SK-N-SH treated with all-trans-retinoic acid at 6 μM for 48 hours (cell line): ENCODE data around the gene FHOD3.

Experiments used
- CREB5 ChIP-seq: fragments of 250-450 bp; sonication (Bioruptor Pico); IDR thresholded peaks from 2 replicates; pipeline ENCODE4 v1.5.1; 2020; ENCODE audit warnings: low read depth, mild to moderate bottlenecking, moderate library complexity
- ISL1 ChIP-seq: fragments of 250-450 bp; sonication (Bioruptor Pico); IDR thresholded peaks from 2 replicates; pipeline ENCODE4 v2.1.2; 2022; ENCODE audit warnings: mild to moderate bottlenecking, moderate library complexity
- OSR1 ChIP-seq: fragments of 250-450 bp; sonication (Bioruptor Pico); IDR thresholded peaks from 2 replicates; pipeline ENCODE4 v1.8.0; 2022; ENCODE audit warnings: moderate library complexity, mild to moderate bottlenecking, inconsistent platforms
- POU6F1 ChIP-seq: fragments of 250-450 bp; sonication (Bioruptor Pico); IDR thresholded peaks from 2 replicates; pipeline ENCODE4 v1.8.0; 2021; ENCODE audit warnings: low read depth, mild to moderate bottlenecking, moderate library complexity, borderline replicate concordance
- TOX ChIP-seq: fragments of 250-450 bp; sonication (Bioruptor Pico); IDR thresholded peaks from 2 replicates; pipeline ENCODE4 v1.8.0; 2021; ENCODE audit warnings: mild to moderate bottlenecking, moderate library complexity, borderline replicate concordance
- ZC3H10 ChIP-seq: fragments of 250-450 bp; sonication (Bioruptor Pico); IDR thresholded peaks from 2 replicates; pipeline ENCODE4 v1.5.1; 2021; ENCODE audit warnings: mild to moderate bottlenecking, moderate library complexity
- TF ChIP-seq, protein P1 (sequence below): fragments of 250-450 bp; sonication (Bioruptor Pico); IDR thresholded peaks from 2 replicates; pipeline ENCODE4 v1.8.0; 2020; ENCODE audit warnings: mild to moderate bottlenecking, moderate library complexity, borderline replicate concordance

DNA sequence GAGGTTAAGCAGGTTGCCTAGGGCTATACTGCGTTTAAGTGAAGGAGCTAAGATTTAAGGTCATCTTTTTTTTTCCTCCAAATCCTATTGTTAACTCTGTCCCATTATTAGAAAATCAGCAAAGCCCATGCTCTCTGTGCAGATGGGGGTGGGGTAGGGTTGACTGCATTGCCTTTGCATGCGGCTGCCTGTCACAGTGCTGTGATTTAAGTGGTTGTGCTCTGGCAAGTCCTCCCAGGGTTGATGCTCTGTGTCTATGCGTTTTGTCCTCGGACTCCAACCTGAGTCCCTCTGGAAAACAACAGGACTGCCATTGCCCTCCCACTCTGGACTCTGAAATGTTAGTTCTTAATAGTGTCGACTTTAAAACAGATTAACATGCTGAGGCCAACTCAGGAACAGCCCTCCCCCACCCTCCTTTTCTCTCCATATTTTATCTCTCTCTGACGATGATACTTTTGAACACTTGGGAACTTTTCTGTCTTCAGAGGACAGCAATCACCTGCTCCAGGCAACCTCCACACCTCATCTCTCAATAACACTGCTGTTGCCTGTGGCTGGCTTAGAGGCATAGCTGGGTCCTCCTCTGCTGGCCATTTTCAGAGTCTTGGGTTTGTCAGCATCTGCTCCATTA, 5.8 kb downstream of the FHOD3 start:
- TF ChIP-seq, protein P1, sequence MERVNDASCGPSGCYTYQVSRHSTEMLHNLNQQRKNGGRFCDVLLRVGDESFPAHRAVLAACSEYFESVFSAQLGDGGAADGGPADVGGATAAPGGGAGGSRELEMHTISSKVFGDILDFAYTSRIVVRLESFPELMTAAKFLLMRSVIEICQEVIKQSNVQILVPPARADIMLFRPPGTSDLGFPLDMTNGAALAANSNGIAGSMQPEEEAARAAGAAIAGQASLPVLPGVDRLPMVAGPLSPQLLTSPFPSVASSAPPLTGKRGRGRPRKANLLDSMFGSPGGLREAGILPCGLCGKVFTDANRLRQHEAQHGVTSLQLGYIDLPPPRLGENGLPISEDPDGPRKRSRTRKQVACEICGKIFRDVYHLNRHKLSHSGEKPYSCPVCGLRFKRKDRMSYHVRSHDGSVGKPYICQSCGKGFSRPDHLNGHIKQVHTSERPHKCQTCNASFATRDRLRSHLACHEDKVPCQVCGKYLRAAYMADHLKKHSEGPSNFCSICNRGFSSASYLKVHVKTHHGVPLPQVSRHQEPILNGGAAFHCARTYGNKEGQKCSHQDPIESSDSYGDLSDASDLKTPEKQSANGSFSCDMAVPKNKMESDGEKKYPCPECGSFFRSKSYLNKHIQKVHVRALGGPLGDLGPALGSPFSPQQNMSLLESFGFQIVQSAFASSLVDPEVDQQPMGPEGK (CRISPR knock-in tag), result no peak
- no peak for TF ChIP-seq OSR1
- no peak for TF ChIP-seq ZC3H10
- no peak for TF ChIP-seq POU6F1 (CRISPR knock-in tag)
- no peak for TF ChIP-seq ISL1 (CRISPR knock-in tag)
- TF ChIP-seq CREB5 (CRISPR knock-in tag), result no peak
- no peak for TF ChIP-seq TOX (CRISPR knock-in tag)
